OCI-LY3 (cell line): ENCODE data around the gene ZFAND3.
"Not testable (repeated sequence)": the region's sequence is repeated elsewhere in the genome, so short reads cannot be mapped to it uniquely, and the experiment has no call there.

Experiments
- EZH2phosphoT487 ChIP-seq: fragments of 200-600 bp; shearing (Covaris generic); IDR thresholded peaks from 2 replicates; pipeline ENCODE4 v1.6.1; 2018; ENCODE audit warnings: antibody characterized with exemption, mixed run types, low read depth
- TF ChIP-seq, protein P1 (sequence below): fragments of 200-600, 300-600 bp; sonication (generic); IDR thresholded peaks from 2 replicates; pipeline ENCODE4 v1.5.1; 2014; ENCODE audit warnings: antibody characterized with exemption, low read length, low read depth

DNA sequence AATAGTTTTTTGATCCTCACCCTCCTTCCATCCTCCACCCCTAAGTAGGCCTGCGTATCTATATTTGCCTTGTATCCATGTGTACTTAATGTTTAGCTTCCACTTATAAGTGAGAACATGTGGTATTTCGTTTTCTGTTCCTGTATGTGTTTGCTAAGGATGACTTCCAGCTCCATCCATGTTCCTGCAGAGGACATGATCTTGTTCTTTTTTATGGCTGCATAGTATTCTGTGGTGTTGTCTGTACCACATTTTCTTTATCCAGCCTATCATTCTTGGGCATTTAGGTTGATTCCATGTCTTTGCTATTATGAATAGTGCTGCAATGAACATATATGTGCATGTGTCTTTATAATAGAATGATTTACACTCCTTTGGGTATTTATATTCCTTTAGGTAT is 129.1 kb downstream of the ZFAND3 start:
- TF ChIP-seq, protein P1, sequence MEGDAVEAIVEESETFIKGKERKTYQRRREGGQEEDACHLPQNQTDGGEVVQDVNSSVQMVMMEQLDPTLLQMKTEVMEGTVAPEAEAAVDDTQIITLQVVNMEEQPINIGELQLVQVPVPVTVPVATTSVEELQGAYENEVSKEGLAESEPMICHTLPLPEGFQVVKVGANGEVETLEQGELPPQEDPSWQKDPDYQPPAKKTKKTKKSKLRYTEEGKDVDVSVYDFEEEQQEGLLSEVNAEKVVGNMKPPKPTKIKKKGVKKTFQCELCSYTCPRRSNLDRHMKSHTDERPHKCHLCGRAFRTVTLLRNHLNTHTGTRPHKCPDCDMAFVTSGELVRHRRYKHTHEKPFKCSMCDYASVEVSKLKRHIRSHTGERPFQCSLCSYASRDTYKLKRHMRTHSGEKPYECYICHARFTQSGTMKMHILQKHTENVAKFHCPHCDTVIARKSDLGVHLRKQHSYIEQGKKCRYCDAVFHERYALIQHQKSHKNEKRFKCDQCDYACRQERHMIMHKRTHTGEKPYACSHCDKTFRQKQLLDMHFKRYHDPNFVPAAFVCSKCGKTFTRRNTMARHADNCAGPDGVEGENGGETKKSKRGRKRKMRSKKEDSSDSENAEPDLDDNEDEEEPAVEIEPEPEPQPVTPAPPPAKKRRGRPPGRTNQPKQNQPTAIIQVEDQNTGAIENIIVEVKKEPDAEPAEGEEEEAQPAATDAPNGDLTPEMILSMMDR: not testable (repeated sequence)
- not testable (repeated sequence) for TF ChIP-seq EZH2phosphoT487
